ENCODE measurements around the gene P3H3. TPM values are rescaled to one million over a fixed set of nuclear protein-coding genes. Genes with fewer than 3 reads are reported as not detected.

P3H3 gene
- total and polyA plus RNA-seq, 2 experiments from 2014 or later: 16.4 to 38.2 TPM

DNA sequence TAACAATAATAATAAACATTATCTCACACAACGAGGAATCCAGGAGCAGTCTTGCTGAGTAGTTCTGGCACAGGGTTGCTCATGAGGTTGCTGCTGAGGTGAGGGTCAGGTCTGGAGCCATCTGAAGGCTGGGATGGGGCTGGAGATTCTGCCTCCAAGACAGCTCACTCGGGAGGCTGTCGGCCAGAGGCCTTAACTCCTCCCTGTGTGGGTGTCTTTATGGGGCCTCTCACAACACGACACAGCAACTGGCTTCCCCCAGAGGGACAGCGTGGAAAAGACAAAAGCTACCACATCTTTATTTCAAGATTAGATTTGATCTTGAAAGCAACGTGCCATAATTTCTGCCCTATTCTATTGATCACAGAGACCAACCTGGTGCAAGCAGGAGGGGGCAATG lies 46.1 kb upstream of the P3H3 start (continued):
- TF ChIP-seq, protein P1, sequence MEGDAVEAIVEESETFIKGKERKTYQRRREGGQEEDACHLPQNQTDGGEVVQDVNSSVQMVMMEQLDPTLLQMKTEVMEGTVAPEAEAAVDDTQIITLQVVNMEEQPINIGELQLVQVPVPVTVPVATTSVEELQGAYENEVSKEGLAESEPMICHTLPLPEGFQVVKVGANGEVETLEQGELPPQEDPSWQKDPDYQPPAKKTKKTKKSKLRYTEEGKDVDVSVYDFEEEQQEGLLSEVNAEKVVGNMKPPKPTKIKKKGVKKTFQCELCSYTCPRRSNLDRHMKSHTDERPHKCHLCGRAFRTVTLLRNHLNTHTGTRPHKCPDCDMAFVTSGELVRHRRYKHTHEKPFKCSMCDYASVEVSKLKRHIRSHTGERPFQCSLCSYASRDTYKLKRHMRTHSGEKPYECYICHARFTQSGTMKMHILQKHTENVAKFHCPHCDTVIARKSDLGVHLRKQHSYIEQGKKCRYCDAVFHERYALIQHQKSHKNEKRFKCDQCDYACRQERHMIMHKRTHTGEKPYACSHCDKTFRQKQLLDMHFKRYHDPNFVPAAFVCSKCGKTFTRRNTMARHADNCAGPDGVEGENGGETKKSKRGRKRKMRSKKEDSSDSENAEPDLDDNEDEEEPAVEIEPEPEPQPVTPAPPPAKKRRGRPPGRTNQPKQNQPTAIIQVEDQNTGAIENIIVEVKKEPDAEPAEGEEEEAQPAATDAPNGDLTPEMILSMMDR (conservative IDR thresholded peaks at IDR 0.05; ENCODE audit: low read depth in 2 of 2): no peak
- TF ChIP-seq, protein P2, sequence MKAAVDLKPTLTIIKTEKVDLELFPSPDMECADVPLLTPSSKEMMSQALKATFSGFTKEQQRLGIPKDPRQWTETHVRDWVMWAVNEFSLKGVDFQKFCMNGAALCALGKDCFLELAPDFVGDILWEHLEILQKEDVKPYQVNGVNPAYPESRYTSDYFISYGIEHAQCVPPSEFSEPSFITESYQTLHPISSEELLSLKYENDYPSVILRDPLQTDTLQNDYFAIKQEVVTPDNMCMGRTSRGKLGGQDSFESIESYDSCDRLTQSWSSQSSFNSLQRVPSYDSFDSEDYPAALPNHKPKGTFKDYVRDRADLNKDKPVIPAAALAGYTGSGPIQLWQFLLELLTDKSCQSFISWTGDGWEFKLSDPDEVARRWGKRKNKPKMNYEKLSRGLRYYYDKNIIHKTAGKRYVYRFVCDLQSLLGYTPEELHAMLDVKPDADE (IDR thresholded peaks at IDR 0.05): no peak
- TF ChIP-seq STAT1 (IDR thresholded peaks at IDR 0.05; ENCODE audit: unreplicated experiment) (no peak), ZNF114 (CRISPR knock-in tag; IDR thresholded peaks at IDR 0.05) (no peak), NANOG (IDR thresholded peaks at IDR 0.05; ENCODE audit: borderline replicate concordance) (no peak), CREB1 (CRISPR knock-in tag; IDR thresholded peaks at IDR 0.05; ENCODE audit: low read depth) (no peak), POLR2AphosphoS5 (IDR thresholded peaks at IDR 0.05; ENCODE audit: low read depth) (no peak), EZH2phosphoT487 (IDR thresholded peaks at IDR 0.05; ENCODE audit: unreplicated experiment) (no peak), ZNF331 (CRISPR knock-in tag; IDR thresholded peaks at IDR 0.05; ENCODE audit: low read depth) (no peak)

DNA sequence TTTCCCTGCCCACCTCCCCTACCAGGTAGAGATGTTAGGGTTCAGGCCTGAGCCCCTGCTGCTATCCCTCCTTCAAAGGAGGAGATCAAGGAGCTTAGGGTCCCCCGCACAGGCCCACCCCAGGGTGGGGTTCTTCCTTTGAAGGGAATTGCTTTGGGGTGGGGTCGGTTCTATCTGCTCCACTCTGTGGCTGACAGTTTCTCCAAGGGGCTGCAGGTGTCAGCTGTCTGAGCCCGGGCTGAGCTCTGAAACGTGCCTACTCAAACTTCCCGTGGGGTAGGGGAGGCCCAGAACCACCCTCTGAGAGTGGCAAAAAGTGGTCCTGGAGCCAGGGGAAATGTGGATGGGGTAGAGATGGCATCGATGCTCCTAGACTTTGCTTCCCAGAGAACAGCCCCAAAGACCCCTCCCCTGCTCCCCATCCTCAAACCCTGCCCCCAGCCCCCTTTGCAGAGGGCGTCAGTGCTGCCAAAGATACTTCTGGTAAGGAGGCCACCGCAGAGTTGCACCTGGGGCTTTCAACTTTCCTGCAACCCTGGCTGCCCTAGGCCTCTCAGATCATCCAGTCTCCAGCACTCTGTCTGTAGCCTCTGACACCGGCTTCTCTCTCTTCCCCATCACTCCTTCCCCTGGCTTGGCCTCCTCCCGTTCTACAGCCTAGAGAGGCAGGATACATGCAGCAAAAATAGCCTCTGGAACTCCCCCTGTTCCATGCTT lies 45.2 kb upstream of the P3H3 start:
- Histone ChIP-seq H4K20me1 (replicated peaks; ENCODE audit: insufficient read depth) (no peaks in the 10 kb centered on the region), H3F3A (replicated peaks; ENCODE audit: low read depth) (0 out of 2 replicates have a peak, but pooled peaks cover 5% of the 10 kb centered on the region), H3K4me3 (no peak overlapping the region), H3K79me2 (replicated peaks; ENCODE audit: insufficient read depth) (no peaks in the 10 kb centered on the region), H3K27ac (ENCODE audit: low read depth) (no peak overlapping the region), H2AFZ (no peak overlapping the region), H3K4me1 (ENCODE audit: insufficient read depth) (peaks cover 15% of the 10 kb centered on the region), H3K36me3 (ENCODE audit: insufficient read depth) (no peaks in the 10 kb centered on the region), H3K27me3 (ENCODE audit: insufficient read depth) (peaks cover 7% of the 10 kb centered on the region), H3K9me2 (ENCODE audit: insufficient read depth) (no peaks in the 10 kb centered on the region), H3K4me2 (no peak overlapping the region)
- H3K4me3 Mint-ChIP-seq: no peak overlapping the region
- peaks cover 27% of the 10 kb centered on the region for H3K4me1 Mint-ChIP-seq
- H3K36me3 Mint-ChIP-seq (ENCODE audit: low read depth): no peaks in the 10 kb centered on the region
- H3K27ac Mint-ChIP-seq: no peak overlapping the region
- TF ChIP-seq CREB1 (CRISPR knock-in tag; IDR thresholded peaks at IDR 0.05; ENCODE audit: low read depth) (no peak), STAT1 (IDR thresholded peaks at IDR 0.05; ENCODE audit: unreplicated experiment) (no peak), NANOG (IDR thresholded peaks at IDR 0.05; ENCODE audit: borderline replicate concordance) (no peak), POLR2AphosphoS5 (IDR thresholded peaks at IDR 0.05; ENCODE audit: low read depth) (no peak)
- TF ChIP-seq, protein P1 (conservative IDR thresholded peaks at IDR 0.05; ENCODE audit: low read depth in 2 of 2): no peak
- no peak for DNase-seq (ENCODE audit: low spot score)
- ATAC-seq: no peak
- H3K27me3 Mint-ChIP-seq (ENCODE audit: insufficient read depth, low read depth, poor library complexity): peaks cover 19% of the 10 kb centered on the region
- no peaks in the 10 kb centered on the region for H3K9me3 Mint-ChIP-seq
